Glutamatergic neuron (in vitro differentiated cells): ENCODE measurements around the gene GSAP. TPM values are rescaled to one million over a fixed set of nuclear protein-coding genes. Genes with fewer than 3 reads are reported as not detected.
"Not testable (repeated sequence)": the region's sequence is repeated elsewhere in the genome, so short reads cannot be mapped to it uniquely, and the experiment has no call there.

Experiments
- DNase-seq: peaks from one replicate; pipeline ENCODE4 v3.0.0; 2022
- H3K27ac Mint-ChIP-seq: one replicate; pipeline ENCODE4 v1.8.0; 2020; ENCODE audit warnings: mild to moderate bottlenecking, mixed read lengths, inconsistent platforms; ENCODE audit not compliant: unreplicated experiment
- H3K27me3 Mint-ChIP-seq: one replicate; pipeline ENCODE4 v1.8.0; 2020; ENCODE audit warnings: mild to moderate bottlenecking, moderate library complexity, mixed read lengths, inconsistent platforms; ENCODE audit not compliant: unreplicated experiment
- H3K36me3 Mint-ChIP-seq: one replicate; pipeline ENCODE4 v1.8.0; 2020; ENCODE audit warnings: mild to moderate bottlenecking, mixed read lengths, inconsistent platforms; ENCODE audit not compliant: unreplicated experiment
- H3K4me1 Mint-ChIP-seq: one replicate; pipeline ENCODE4 v1.8.0; 2020; ENCODE audit warnings: mild to moderate bottlenecking, low read depth, mixed read lengths, inconsistent platforms; ENCODE audit not compliant: unreplicated experiment
- H3K4me3 Mint-ChIP-seq: one replicate; pipeline ENCODE4 v1.8.0; 2020; ENCODE audit warnings: mild to moderate bottlenecking, mixed read lengths, inconsistent platforms; ENCODE audit not compliant: unreplicated experiment
- H3K9me3 Mint-ChIP-seq: one replicate; pipeline ENCODE4 v1.8.0; 2020; ENCODE audit warnings: mild to moderate bottlenecking, moderate library complexity, mixed read lengths, inconsistent platforms; ENCODE audit not compliant: unreplicated experiment
- total RNA-seq: library from RNA; stranded (reverse); fragmentation: NEBNext Ultra II Directional; extraction: Animal tissue kit (Norgen Biotek cat#: 25700); gene quantifications from one replicate; pipeline ENCODE4 v1.2.1, GENCODE V29; 2021; ENCODE audit not compliant: unreplicated experiment
- TF ChIP-seq, protein P1 (sequence below): fragments of 200-600 bp; sonication (generic); IDR thresholded peaks from one replicate; pipeline ENCODE4 v1.5.0; 2021; ENCODE audit not compliant: partially characterized antibody, unreplicated experiment

The GSAP gene
- total RNA-seq, 1 donor from 2014 or later, result 0.76 TPM

- no peaks in the 10 kb centered on the region for H3K4me1 Mint-ChIP-seq
- no peak overlapping the region for H3K4me3 Mint-ChIP-seq
- no peak overlapping the region for H3K27ac Mint-ChIP-seq
- no peaks in the 10 kb centered on the region for H3K36me3 Mint-ChIP-seq
- peaks cover 2% of the 10 kb centered on the region for H3K27me3 Mint-ChIP-seq
- no peak for DNase-seq
- TF ChIP-seq, protein P1, sequence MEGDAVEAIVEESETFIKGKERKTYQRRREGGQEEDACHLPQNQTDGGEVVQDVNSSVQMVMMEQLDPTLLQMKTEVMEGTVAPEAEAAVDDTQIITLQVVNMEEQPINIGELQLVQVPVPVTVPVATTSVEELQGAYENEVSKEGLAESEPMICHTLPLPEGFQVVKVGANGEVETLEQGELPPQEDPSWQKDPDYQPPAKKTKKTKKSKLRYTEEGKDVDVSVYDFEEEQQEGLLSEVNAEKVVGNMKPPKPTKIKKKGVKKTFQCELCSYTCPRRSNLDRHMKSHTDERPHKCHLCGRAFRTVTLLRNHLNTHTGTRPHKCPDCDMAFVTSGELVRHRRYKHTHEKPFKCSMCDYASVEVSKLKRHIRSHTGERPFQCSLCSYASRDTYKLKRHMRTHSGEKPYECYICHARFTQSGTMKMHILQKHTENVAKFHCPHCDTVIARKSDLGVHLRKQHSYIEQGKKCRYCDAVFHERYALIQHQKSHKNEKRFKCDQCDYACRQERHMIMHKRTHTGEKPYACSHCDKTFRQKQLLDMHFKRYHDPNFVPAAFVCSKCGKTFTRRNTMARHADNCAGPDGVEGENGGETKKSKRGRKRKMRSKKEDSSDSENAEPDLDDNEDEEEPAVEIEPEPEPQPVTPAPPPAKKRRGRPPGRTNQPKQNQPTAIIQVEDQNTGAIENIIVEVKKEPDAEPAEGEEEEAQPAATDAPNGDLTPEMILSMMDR, result no peak
- no peaks in the 10 kb centered on the region for H3K9me3 Mint-ChIP-seq
Measured at GRCh38 chr7:77282897-77283296, 133.3 kb downstream of the GSAP start.

DNA sequence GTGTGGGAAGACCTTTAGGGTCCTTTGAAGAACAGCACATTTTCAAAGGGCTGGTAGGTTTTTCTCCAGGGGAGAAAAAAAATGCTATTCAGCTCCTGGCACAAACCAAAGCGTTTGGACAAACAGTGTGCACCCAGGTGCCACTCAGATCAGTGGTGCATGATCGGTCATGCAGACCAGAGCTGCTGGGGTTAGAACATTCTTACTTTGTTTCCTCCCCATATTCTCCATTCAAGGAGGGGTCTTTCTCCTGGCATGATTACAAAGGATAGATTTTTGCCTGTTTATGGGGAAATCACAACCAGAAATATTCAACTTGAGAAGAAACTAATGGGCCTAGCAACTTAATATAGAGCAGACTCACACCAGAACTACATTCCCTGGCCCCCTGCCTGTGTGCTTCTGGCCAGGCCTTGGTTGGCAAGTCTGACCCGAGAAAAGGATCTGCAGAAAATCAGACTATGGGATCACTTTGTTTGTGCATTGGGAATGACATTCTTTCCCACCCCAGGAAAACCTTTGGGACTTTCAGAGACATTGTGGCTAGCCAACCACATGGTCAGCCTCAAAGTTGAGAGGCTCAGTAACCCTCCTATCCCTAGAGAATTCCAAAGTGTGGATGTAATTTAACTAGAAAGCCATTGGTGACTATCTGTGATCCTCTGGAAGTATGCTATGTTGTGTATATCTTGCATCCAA is 134.2 kb downstream of the GSAP start:
- Mint-ChIP-seq H3K36me3 (no peaks in the 10 kb centered on the region), H3K9me3 (no peaks in the 10 kb centered on the region), H3K27me3 (no peaks in the 10 kb centered on the region), H3K27ac (no peak overlapping the region), H3K4me3 (no peak overlapping the region), H3K4me1 (no peaks in the 10 kb centered on the region)
- TF ChIP-seq, protein P1, result no peak
- DNase-seq, result no peak

DNA sequence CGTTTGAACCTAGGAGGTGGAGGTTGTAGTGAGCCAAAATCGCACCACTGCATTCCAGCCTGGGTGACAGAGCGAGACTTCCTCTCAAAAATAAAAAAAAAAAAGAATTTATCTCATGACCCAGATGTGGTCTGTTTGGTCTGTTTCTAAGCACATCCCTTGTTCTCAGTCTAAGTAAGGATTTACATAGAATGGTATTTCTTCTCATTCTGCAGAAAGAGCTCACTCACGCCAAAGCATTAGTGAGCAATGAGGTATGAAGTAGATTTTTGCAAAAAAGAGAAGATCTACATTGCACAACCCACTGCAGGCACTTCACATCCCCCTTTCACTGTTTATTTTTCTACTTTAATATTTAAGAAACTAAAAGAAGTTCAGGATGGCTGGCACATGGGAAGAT is 140.0 kb downstream of the GSAP start:
- Mint-ChIP-seq H3K4me3 (no peak overlapping the region), H3K9me3 (no peaks in the 10 kb centered on the region), H3K27ac (no peak overlapping the region), H3K4me1 (no peaks in the 10 kb centered on the region), H3K36me3 (no peaks in the 10 kb centered on the region), H3K27me3 (peaks cover 3% of the 10 kb centered on the region)
- no peak for DNase-seq
- TF ChIP-seq, protein P1, result no peak

DNA sequence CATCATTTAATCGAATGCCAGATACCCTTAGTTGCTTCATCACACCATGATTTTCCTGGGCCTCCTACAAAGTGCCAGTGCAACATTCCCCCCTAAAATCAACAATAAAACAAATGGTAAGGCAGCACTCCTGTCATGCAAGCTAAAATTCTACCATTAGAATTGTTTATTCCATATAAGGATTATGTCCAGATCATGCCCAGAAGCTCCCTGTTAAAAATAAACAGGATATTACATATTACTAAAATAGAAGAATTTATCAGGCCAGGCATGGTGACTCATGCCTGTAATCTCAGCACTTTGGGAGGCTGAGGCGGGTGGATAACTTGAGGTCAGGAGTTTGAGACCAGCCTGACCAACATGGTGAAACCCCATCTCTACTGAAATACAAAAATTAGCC is 140.5 kb downstream of the GSAP start:
- H3K4me1 Mint-ChIP-seq, result not testable (repeated sequence)

GRCh38 chr7:77271766-77272165 is 144.4 kb downstream of the GSAP start:
- H3K27ac Mint-ChIP-seq, result no peak overlapping the region
- H3K9me3 Mint-ChIP-seq, result no peaks in the 10 kb centered on the region
- no peaks in the 10 kb centered on the region for H3K4me1 Mint-ChIP-seq
- no peak overlapping the region for H3K4me3 Mint-ChIP-seq
- peaks cover 5% of the 10 kb centered on the region for H3K36me3 Mint-ChIP-seq
- TF ChIP-seq, protein P1, result no peak
- no peak for DNase-seq
- H3K27me3 Mint-ChIP-seq, result peaks cover 3% of the 10 kb centered on the region

More for the DNA sequence above, 140.5 kb downstream of the GSAP start:
- H3K9me3 Mint-ChIP-seq, DNase-seq, H3K36me3 Mint-ChIP-seq, H3K27me3 Mint-ChIP-seq, H3K4me3 Mint-ChIP-seq, H3K27ac Mint-ChIP-seq: not testable (repeated sequence)
